AG20443 (cell line): ENCODE data around the gene PLXNB2.
"Not testable (repeated sequence)": the region's sequence is repeated elsewhere in the genome, so short reads cannot be mapped to it uniquely, and the experiment has no call there.

Experiments used
- DNase-seq: peaks from one replicate; pipeline ENCODE4 v3.0.0; 2012; ENCODE audit warnings: low spot score, mixed read lengths

The PLXNB2 gene

DNA sequence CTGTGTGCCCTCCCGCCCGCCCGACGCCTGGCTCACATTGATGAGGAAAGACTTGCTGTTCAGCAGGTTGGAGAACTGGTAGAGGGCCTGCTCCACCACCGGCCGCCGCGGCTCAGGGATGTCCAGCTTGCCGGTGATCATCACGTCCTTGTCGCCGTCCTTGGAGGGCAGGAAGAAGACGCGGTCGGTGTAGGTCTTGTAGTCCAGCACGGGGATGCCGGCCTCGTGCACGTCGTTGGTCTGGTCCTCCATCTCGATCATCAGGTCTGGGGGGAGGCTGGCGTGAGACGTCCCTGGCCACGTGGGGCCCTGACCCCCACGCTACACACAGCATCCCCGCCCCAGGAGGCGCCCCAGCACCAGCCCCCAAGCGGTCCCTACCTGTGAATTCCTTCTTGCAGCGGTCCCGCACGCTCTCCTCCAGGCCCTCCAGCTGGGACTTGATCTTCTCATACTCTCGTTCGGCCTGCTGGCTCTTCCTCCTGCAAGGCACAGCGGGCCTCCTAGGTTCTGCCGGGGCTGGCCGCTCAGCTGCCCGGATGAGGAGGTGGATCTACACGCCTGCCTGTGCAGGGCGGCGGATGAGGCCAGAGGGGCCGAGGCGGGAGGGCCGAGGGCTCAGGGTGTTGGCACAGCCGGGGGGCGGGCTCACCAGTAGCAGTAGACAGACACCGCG, 26.6 kb downstream of the PLXNB2 start:
- no peak for DNase-seq

DNA sequence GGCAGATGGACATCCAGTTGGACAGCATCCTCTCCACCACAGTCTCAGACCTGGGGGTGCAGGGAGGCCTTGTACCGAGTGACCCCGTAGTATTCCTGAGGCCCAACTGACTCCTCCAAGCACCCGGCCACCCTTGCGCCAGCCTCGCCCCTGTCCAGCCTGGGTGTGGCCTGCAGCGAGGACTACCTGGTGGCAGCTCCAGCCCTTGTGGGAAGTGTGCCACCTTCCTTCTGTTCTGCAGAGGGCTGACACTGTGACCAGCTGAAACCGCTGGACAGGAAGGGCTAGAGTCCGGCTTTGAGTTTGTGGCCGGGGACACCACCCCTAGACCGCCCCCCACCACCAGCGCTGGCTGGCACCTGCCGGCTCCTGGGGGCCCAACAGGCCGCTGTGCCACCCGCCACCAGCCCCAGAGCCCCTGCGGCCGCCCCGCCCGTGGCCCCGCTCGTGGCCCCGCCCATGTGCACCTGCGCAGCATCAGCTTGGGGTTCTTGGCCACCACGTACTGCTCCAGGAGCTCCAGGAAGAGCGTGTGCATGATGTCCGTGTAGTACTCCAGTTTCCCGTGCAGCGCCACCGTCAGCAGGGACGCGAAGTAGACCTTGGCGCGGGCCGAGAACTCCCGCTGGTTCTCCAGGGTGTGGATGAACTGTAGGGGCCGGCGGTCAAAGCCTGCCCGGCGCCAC, 27.3 kb downstream of the PLXNB2 start:
- no peak for DNase-seq

DNA sequence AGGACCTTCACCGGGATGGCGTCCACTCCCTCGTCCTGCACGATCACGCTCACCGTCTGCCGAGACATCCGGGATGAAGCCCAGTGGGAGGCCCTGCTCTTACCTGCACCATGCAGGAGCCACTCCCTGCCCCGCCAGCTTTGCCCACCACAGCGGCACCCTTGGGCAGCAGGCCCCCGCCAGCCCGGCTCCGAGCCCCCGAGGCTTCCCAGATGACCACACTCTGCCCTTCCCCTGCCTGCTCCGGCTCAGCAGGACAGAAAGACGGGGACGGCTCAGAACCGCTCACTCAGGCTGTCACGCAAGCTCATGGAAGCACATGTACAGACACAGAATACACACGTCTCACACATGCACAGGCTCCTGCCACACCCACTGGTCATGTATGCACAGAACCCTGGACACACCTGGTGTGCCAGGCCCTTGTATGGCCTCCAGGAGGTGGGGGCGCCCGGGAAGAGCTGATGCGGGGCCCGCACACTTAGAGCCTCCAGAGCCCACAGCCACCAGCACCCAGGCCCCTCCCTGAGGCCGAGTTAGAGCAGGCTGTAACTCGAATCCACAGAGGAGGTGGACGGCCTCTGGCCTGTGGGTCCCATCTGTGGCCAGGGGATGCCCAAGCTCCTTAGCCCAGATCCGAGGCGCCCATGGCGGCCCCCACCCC, 28.4 kb downstream of the PLXNB2 start:
- DNase-seq = no peak

DNA sequence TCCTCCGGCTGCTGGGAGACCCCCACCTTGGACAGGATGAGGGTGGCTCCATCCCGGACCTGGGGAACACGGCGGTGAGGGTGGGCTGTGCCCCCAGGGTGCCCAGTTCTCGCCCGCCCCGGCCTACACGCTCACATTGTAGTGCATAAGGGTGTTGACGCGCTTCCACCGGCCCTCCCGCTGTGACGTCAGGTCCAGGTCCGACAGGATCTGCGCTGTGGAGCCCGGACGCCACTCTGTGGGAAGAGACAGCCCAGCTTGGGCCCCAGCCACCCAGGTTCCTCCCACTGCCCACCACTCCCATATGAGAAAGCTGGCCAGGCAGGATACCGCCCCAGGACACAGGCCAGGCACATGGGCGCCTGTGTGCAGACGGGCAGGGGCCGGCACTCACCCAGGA, 29.0 kb downstream of the PLXNB2 start:
- DNase-seq = no peak

GRCh38 chr22:50277761-50278160, 29.7 kb downstream of the PLXNB2 start:
- no peak for DNase-seq

DNA sequence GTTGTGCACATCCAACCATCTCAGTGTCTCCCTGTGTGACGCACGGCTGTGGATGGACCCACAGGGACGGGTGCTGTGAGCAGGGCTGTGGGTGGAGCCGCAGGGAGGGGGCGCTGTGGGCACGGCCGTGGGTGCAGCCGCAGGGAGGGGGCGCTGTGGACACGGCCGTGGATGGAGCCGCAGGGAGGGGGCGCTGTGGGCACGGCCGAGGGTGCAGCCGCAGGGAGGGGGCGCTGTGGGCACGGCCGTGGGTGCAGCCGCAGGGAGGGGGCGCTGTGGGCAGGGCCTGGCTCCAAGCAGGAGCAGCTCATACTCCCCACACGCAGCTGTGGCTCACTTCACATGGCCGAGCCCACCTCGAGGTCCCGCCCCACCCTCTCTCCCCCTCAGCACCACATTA, 31.3 kb downstream of the PLXNB2 start:
- peak; percentile 60 for DNase-seq

DNA sequence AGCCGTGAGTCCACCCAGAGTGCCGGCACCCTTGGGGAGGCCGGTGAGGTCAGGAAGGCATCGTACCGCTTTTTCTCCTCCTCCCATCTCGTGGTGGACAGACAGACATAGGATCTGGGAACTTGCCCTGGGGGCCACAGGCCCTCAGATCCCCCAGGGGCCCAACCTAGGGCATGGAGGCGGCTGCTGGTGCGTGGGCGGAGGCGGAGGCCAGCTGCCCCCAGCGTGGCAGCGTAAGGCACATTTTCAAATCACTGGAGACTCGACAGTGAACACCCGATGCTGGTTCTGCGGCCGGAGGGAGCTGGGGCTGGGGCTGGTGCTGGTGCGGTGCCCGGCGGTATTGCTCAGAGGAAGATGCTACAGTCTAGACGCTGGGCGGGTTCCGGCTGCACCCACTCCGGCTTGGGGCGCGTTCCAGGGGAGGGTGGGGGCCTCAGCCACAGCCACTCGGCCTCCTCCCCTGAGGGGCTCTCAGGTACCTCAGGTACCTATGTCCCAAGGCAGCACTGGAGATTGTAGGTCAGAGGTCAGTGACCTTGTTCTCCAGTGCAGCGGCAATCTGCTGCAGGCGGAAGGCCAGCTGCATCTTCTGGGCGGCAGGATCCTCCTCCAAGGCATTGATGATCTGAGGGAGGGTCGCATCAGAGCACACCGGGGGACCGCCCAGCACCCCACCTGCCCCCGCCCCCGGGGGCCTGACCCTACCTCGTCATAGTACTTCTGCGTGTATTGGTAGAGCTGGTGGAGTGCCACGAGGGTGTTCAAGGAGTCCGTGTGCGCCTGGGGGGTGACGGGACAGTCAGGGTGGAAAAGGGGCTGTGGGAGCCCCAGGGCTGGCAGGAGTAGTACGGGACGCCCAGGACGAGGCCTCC, 32.0 kb downstream of the PLXNB2 start:
- no peak for DNase-seq

DNA sequence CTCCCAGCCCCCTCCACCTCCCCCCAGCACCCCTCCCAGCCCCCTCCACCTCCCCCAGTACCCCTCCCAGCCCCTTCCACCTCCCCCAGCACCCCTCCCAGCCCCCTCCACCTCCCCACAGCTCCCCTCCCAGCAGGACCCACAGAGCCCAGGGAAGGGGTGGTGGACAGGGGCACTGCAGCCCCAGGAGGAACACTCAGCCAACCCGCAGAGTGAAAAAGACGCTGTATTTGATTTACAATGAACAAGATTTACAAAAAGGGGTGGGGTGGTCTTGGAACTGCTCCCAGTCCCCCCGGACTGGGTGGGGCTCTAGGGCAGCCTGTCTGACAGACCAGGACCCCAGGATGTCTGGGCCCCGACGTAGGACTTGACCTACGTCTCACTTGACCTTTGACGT, 32.7 kb downstream of the PLXNB2 start:
- DNase-seq = no peak

- DNase-seq = peak; percentile 64
Observed at GRCh38 chr22:50274311-50274710, 33.1 kb downstream of the PLXNB2 start.

DNA sequence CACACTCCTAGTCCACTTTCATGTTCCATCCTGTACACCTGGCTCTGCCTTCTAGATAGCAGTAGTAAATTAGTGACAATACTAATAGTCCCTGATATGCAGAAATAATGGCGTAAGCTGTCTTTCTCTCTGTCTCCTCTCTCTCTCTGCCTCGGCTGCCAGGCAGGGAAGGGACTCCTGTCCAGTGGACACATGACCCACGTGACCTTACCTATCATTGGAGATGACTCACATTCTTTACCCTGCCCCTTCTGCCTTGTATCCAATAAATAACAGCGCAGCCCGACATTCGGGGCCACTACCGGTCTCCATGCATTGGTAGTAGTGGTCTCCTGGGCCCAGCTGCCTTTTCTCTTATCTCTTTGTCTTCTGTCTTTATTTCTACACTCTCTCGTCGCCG, 33.7 kb downstream of the PLXNB2 start:
- DNase-seq = not testable (repeated sequence)

DNA sequence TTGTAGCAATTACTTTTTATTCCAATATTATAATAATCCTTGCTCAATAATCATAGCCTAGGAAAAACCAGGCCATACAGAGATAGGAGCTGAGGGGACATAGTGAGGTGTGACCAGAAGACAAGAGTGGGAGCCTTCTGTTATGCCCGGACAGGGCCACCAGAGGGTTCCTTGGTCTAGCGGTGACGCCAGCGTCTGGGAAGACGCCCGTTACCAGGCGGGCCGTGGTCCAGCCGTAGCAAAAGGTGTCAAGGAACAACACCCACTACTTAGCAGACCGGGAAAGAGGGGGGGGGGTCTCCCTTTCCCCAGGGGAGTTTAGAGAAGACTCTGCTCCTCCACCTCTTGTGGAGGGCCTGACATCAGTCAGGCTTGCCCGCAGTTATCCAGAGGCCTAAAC, 34.1 kb downstream of the PLXNB2 start:
- DNase-seq = not testable (repeated sequence)

DNA sequence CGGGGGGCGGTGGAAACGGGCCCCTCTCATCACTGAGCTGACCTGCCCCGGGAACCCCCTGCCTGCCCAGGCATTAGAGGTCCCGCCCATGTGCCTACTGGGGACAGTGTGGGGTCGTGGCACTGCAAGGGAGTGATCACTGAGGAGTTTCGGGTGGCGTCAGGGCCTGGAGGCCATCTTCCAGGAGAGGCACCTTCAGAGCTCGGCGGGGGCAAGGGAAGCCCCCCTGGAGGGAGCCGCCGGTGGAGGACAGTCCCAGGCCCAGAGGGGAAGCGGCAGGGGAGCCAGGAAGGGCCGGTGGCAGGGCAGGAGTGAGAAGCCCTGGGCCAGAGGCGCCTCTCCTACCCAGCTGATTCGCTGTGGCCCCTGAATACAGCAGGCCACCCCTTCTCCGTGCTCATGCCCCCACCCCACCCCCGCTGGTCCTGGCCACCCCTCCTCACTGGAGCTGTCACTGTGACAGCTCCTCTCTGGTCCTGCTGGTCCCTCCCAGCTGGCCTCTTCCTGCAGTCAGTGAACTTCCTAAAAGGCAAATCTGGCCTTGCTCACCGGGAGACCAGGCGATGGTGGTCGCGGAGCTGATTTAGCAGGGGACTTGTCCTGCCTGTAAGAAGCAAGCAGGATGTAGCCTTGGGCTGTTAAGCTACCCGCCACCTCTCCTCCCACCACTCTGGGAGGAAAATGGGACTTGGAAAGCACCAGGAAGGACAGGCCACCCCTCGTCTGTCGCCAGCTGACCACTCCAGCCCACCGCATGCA, 35.2 kb downstream of the PLXNB2 start:
- DNase-seq = no peak

GRCh38 chr22:50271519-50271970, 35.9 kb downstream of the PLXNB2 start:
- peak; percentile 86 for DNase-seq

- peak; percentile 77 for DNase-seq
Observed at GRCh38 chr22:50270666-50271394, 36.6 kb downstream of the PLXNB2 start.

- DNase-seq = peak; percentile 61
Observed at GRCh38 chr22:50269970-50270665, 37.3 kb downstream of the PLXNB2 start, which contains the start of gene MAPK11. Gene MAPK11, minus strand, starts transcription at chr22:50270380. Its CDS starts 88 bp downstream, at chr22:50270292.

- DNase-seq = no peak
Observed at GRCh38 chr22:50269573-50269969, 37.9 kb downstream of the PLXNB2 start.

GRCh38 chr22:50268655-50269113, 38.8 kb downstream of the PLXNB2 start:
- no peak for DNase-seq

DNA sequence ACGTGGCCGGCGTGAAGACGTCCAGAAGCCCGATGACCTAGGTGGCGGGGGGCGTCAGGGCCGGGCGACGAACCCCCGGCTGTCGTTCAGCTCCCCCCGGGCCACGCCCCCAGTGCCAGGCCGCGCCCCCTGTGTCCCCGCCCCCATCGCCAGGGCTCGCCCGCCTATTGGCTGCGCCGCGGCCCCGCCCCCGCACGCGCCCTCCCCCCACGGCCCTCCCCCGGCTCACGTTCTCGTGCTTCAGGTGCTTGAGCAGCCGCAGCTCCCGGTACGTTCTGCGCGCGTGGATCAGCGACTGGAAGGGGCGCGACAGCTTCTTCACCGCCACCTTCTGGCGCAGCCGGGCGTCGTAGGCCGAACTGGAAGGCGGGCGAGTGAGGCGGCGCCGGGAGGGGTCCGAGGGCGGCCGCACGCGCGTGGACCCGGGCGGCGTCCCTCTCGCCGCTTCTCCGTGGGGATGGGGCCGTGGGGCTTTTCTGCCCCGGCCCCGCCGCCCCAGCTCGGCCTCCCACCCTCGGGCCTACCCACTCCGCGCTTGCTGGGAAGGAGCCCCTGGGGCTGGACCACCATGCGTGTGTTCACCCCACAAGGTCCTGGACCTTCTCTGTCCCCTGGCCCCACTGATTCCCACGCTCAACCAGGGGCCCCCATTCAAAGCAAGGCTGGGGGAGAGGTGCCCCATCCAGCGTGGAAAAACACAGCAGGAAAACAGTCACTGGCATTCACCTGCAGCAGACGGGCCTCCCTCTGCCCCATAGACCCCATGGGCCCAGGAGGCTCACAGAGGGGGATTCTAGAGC, 39.7 kb downstream of the PLXNB2 start:
- DNase-seq = peak; percentile 95

GRCh38 chr22:50266994-50267393, 40.5 kb downstream of the PLXNB2 start:
- DNase-seq = no peak
